Neural crest cell (in vitro differentiated cells): ENCODE measurements around the gene GINS2. TPM values are rescaled to one million over a fixed set of nuclear protein-coding genes. Genes with fewer than 3 reads are reported as not detected.

Experiments used
- DNase-seq: peaks from one replicate; pipeline ENCODE4 v3.0.0; 2021; ENCODE audit warnings: low read depth, mixed read lengths, low spot score
- H3K27ac Mint-ChIP-seq: one replicate; pipeline ENCODE4 v1.8.0; 2021; ENCODE audit warnings: mild to moderate bottlenecking, mixed read lengths; ENCODE audit not compliant: unreplicated experiment
- H3K27me3 Mint-ChIP-seq: 2 replicates; pipeline ENCODE4 v1.8.0; 2021; ENCODE audit warnings: low read depth, mild to moderate bottlenecking, mixed read lengths
- H3K36me3 Mint-ChIP-seq: 2 replicates; pipeline ENCODE4 v1.8.0; 2021; ENCODE audit warnings: low read depth, mild to moderate bottlenecking, mixed read lengths
- H3K4me1 Mint-ChIP-seq: 2 replicates; pipeline ENCODE4 v1.8.0; 2021; ENCODE audit warnings: mixed read lengths
- H3K4me3 Mint-ChIP-seq: one replicate; pipeline ENCODE4 v1.8.0; 2021; ENCODE audit warnings: mild to moderate bottlenecking, mixed read lengths
- H3K9me3 Mint-ChIP-seq: 2 replicates; pipeline ENCODE4 v1.8.0; 2021; ENCODE audit warnings: mixed read lengths
- CTCF ChIP-seq: fragments of 200-600 bp; sonication (generic); conservative IDR thresholded peaks from 2 replicates; pipeline ENCODE4 v1.5.0; 2021; ENCODE audit warnings: antibody characterized with exemption, mild to moderate bottlenecking
- total RNA-seq: library from RNA; stranded (reverse); gene quantifications from 2 replicates; pipeline ENCODE4 v1.2.1, GENCODE V29; 2021

Gene GINS2
- total RNA-seq, 1 donor from 2014 or later: 82.2 TPM

- no peak overlapping the region for H3K4me3 Mint-ChIP-seq
These were observed 7.5 kb downstream of the GINS2 start for GRCh38 chr16:85681255-85681654.

GRCh38 chr16:85680352-85680944, 8.3 kb downstream of the GINS2 start:
- no peak for DNase-seq
- Mint-ChIP-seq H3K27me3 (no peaks in the 10 kb centered on the region), H3K27ac (no peak overlapping the region), H3K4me3 (no peak overlapping the region), H3K9me3 (no peaks in the 10 kb centered on the region), H3K4me1 (peaks cover 8% of the 10 kb centered on the region), H3K36me3 (peaks cover 7% of the 10 kb centered on the region)
- TF ChIP-seq CTCF: no peak

More at GRCh38 chr16:85681255-85681654, 7.5 kb downstream of the GINS2 start:
- Mint-ChIP-seq H3K27ac (no peak overlapping the region), H3K27me3 (no peaks in the 10 kb centered on the region), H3K4me1 (peaks cover 10% of the 10 kb centered on the region), H3K36me3 (peaks cover 7% of the 10 kb centered on the region), H3K9me3 (no peaks in the 10 kb centered on the region)
- DNase-seq: no peak
- TF ChIP-seq CTCF: no peak

GRCh38 chr16:85679870-85680269, 8.9 kb downstream of the GINS2 start:
- no peak overlapping the region for H3K27ac Mint-ChIP-seq
- H3K9me3 Mint-ChIP-seq: no peaks in the 10 kb centered on the region
- H3K36me3 Mint-ChIP-seq: peaks cover 10% of the 10 kb centered on the region
- DNase-seq: no peak
- no peaks in the 10 kb centered on the region for H3K27me3 Mint-ChIP-seq
- H3K4me1 Mint-ChIP-seq: peaks cover 8% of the 10 kb centered on the region
- H3K4me3 Mint-ChIP-seq: no peak overlapping the region
- no peak for TF ChIP-seq CTCF

- Mint-ChIP-seq H3K9me3 (no peaks in the 10 kb centered on the region), H3K36me3 (peaks cover 12% of the 10 kb centered on the region), H3K4me3 (no peak overlapping the region), H3K27ac (peak overlapping the region; percentile 20), H3K27me3 (no peaks in the 10 kb centered on the region), H3K4me1 (peaks cover 8% of the 10 kb centered on the region)
- TF ChIP-seq CTCF: no peak
- no peak for DNase-seq
These were observed 9.9 kb downstream of the GINS2 start for GRCh38 chr16:85678821-85679220.

- Mint-ChIP-seq H3K4me1 (peaks cover 1% of the 10 kb centered on the region), H3K27me3 (no peaks in the 10 kb centered on the region), H3K4me3 (no peak overlapping the region), H3K27ac (no peak overlapping the region), H3K9me3 (no peaks in the 10 kb centered on the region), H3K36me3 (peaks cover 12% of the 10 kb centered on the region)
- DNase-seq: no peak
- no peak for TF ChIP-seq CTCF
These were observed 10.7 kb downstream of the GINS2 start for GRCh38 chr16:85678016-85678415.
